Left lung (tissue), 10 donors: ENCODE results near the gene PMIS2. TPM values are rescaled to one million over a fixed set of nuclear protein-coding genes. Genes with fewer than 3 reads are reported as not detected.

Source experiments
- ATAC-seq: fragments of 200-7000 bp; cut with Tn5 transposase; one replicate; pipeline ENCODE4 v1.9.1; 2020; ENCODE audit warnings: moderate library complexity
- DNase-seq, 4 donors: peaks; one replicate each; pipeline ENCODE4 v3.0.0-alpha.2; 2013 to 2020
- H3K27ac ChIP-seq, 2 donors: fragments of 200-600 bp; sonication (generic) in 1 of 2; one replicate each; pipeline versions ENCODE4 v1.5.0 to v1.8.0; 2020 to 2021
- H3K27me3 ChIP-seq, 2 donors: fragments of 200-600 bp; sonication (generic) in 1 of 2; one replicate each; pipeline versions ENCODE4 v1.5.0 to v1.8.0; 2020 to 2021
- H3K36me3 ChIP-seq, 2 donors: fragments of 200-600 bp; sonication (generic) in 1 of 2; one replicate each; pipeline versions ENCODE4 v1.5.0 to v1.8.0; 2020 to 2021
- H3K4me1 ChIP-seq, 2 donors: fragments of 200-600 bp; one replicate each; pipeline ENCODE4 v1.8.0; 2021
- H3K4me3 ChIP-seq, 2 donors: fragments of 200-600 bp; sonication (generic) in 1 of 2; one replicate each; pipeline versions ENCODE4 v1.5.0 to v1.8.0; 2020 to 2021; ENCODE audit warnings: mild to moderate bottlenecking in 1 of 2
- H3K9me3 ChIP-seq, 2 donors: fragments of 200-600 bp; sonication (generic) in 1 of 2; one replicate each; pipeline versions ENCODE4 v1.5.0 to v1.8.0; 2020 to 2021
- intact Hi-C, 2 donors: fragments of 100-400 bp; cut with DNase I; formaldehyde crosslinking; loops; one replicate each; pipeline versions ENCODE4 v1.11.2 to v1.14.2; 2022
- polyA plus RNA-seq, 6 donors: library from polyadenylated mRNA; unstranded; fragments of 120-200 nt; gene quantifications; one replicate each; pipeline ENCODE4 v1.2.1, GENCODE V29; 2013; ENCODE audit not compliant: insufficient read length in 6 of 6
- total RNA-seq, 2 donors: library from RNA; stranded (reverse); fragmentation: NEBNext Ultra II Directional; extraction: Animal tissue kit (Norgen Biotek cat#: 25700); gene quantifications; one replicate each; pipeline ENCODE4 v1.2.1, GENCODE V29; 2021
- TF ChIP-seq, protein P1 (sequence below), 2 donors: fragments of 200-600 bp; sonication (generic) in 1 of 2; IDR thresholded peaks; one replicate each; pipeline versions ENCODE4 v1.5.0 to v1.8.0; 2021; ENCODE audit warnings: antibody characterized with exemption in 2 of 2
- donor health status: DM: no; HTN: yes; CAD: no.
- donor health status: DM: no; HTN: no; CAD: no.

Gene PMIS2
- total and polyA plus RNA-seq, 8 donors: not detected

DNA sequence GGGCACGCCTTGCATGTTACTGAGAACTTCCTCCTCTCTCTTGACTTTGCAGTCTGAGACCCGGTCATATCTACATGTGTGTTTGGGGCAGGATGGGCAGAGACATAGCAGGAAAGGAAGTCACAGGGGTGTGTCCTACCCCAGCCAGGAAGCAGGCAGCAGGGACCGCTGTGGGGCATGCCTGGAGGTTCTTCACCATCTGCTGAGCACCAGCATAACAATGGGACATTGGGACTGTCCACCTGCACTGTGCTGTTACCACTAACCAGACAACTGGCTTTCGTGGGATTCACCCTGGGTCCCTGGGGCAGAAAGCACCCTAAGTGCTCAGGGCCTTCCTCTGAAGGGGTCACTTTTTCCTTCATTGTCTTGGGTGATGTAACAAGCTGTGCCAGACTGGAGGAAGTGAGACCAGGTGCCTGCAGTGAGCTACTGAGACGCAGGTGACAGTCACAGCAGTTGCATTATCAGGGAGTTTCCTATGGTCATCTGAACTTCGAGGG is 23.9 kb downstream of the PMIS2 start:
- DNase-seq: no peak
- H3K36me3 ChIP-seq: no peaks in the 10 kb centered on the region
- H3K4me3 ChIP-seq: no peak overlapping the region
- peaks cover 4 to 10% of the 10 kb centered on the region in 2 donors for H3K4me1 ChIP-seq
- no peak for ATAC-seq
- H3K27me3 ChIP-seq: no peaks in the 10 kb centered on the region
- TF ChIP-seq, protein P1, sequence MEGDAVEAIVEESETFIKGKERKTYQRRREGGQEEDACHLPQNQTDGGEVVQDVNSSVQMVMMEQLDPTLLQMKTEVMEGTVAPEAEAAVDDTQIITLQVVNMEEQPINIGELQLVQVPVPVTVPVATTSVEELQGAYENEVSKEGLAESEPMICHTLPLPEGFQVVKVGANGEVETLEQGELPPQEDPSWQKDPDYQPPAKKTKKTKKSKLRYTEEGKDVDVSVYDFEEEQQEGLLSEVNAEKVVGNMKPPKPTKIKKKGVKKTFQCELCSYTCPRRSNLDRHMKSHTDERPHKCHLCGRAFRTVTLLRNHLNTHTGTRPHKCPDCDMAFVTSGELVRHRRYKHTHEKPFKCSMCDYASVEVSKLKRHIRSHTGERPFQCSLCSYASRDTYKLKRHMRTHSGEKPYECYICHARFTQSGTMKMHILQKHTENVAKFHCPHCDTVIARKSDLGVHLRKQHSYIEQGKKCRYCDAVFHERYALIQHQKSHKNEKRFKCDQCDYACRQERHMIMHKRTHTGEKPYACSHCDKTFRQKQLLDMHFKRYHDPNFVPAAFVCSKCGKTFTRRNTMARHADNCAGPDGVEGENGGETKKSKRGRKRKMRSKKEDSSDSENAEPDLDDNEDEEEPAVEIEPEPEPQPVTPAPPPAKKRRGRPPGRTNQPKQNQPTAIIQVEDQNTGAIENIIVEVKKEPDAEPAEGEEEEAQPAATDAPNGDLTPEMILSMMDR (IDR thresholded peaks at IDR 0.05): no peak
- peaks cover 0 to 16% of the 10 kb centered on the region in 2 donors for H3K9me3 ChIP-seq
- H3K27ac ChIP-seq: no peak overlapping the region
- intact Hi-C loops: no loop called here

DNA sequence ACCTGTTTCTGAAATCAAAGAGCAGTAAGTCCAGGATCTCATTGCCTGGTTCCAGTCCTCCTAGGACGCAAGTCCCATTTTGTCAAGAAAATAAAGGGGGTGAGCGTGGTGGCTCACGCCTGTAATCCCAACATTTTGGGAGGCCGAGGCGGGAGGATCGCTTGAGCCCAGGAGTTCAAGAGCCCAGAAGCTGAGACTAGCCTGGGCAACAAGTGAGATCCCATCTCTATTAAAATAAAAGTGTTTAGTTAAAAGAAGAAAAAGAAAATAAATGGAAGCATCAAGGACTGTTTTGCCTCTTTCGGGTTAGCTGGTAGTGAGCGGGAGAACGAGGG is 26.2 kb downstream of the PMIS2 start:
- DNase-seq: no peak
- TF ChIP-seq, protein P1 (IDR thresholded peaks at IDR 0.05): no peak
- Histone ChIP-seq H3K4me3 (peak overlapping the region; percentile 74 to 93), H3K36me3 (peaks cover 0 to 17% of the 10 kb centered on the region in 2 donors), H3K27me3 (no peaks in the 10 kb centered on the region), H3K27ac (peak overlapping the region; percentile 33 to 60), H3K4me1 (peaks cover 4 to 10% of the 10 kb centered on the region in 2 donors), H3K9me3 (peaks cover 0 to 10% of the 10 kb centered on the region in 2 donors)
- ATAC-seq: no peak
- intact Hi-C loops: no loop called here

DNA sequence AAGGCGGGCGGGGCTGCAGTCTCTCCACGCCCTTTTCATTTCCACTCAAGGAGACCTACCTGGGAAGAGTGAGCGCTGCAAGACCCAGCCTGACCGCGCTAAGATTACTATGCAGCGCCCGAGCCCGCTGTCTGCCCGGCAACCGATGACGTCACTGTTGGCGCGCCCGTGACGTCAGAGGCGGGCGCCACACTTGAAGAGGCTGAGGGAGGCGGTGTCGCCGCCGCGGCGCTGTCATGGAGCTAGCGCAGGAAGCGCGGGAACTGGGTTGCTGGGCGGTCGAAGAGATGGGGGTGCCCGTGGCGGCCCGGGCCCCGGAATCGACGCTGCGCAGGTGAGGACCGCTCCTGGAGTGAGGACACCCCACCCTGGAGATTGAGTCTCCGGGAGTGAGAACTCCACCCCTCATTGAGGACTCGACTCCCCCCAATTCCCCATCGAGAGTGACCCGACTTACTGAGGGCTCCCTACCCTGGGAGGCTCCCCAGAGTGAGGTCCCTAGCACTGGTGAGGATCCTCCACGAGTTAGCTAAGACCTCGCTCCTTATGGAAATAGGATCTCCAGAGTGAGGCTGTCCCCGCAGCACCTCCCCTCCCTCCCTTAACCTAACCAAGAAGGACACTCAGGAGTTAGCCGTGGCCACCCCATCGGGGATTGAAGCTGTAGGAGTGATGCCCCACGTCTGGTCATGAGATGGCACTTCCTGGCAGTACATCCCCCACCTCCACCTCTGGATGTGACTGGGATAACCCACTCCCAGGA is 26.8 kb downstream of the PMIS2 start, which contains the start of gene HAUS5:
Gene HAUS5, plus strand, starts transcription at position 177 of the 763 bp plus-strand sequence. Its CDS starts 60 bp downstream, at position 237.
- Histone ChIP-seq H3K27ac (peak within 1 kb of the TSS; percentile 33 to 60), H3K4me1 (peaks cover 4 to 10% of the 10 kb centered on the region in 2 donors), H3K9me3 (peaks cover 0 to 6% of the 10 kb centered on the region in 2 donors), H3K4me3 (peak within 1 kb of the TSS; percentile 74 to 93), H3K36me3 (peaks cover 0 to 22% of the 10 kb centered on the region in 2 donors), H3K27me3 (no peaks in the 10 kb centered on the region)
- TF ChIP-seq, protein P1 (IDR thresholded peaks at IDR 0.05): no peak
- peak; percentile 91 to 97 (median 95) for DNase-seq
- peak; percentile 96 for ATAC-seq
- intact Hi-C loops: no loop called here

DNA sequence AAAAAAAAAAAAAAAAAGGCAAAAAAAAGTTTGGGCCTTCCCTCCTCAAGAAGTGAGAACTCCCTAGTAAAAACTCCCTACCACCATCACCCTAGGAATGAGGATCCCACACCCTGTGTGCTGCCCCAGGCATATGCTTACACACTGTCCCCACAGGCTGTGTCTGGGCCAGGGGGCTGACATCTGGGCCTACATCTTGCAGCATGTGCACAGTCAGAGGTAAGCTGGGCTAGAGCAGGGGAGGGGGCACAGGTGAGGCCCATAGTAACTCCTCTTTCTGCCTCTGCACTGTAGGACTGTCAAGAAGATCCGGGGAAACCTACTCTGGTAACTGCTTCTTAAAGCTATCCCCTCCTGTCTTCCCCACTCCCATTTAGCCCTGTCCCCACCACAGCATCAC is 27.6 kb downstream of the PMIS2 start:
- Histone ChIP-seq H3K4me1 (peaks cover 4 to 10% of the 10 kb centered on the region in 2 donors), H3K27me3 (no peaks in the 10 kb centered on the region), H3K4me3 (no peak overlapping the region), H3K9me3 (no peaks in the 10 kb centered on the region), H3K36me3 (peaks cover 0 to 24% of the 10 kb centered on the region in 2 donors), H3K27ac (no peak overlapping the region)
- intact Hi-C loops: no loop called here
- DNase-seq (no peak), ATAC-seq (no peak)
- TF ChIP-seq, protein P1 (IDR thresholded peaks at IDR 0.05): no peak

DNA sequence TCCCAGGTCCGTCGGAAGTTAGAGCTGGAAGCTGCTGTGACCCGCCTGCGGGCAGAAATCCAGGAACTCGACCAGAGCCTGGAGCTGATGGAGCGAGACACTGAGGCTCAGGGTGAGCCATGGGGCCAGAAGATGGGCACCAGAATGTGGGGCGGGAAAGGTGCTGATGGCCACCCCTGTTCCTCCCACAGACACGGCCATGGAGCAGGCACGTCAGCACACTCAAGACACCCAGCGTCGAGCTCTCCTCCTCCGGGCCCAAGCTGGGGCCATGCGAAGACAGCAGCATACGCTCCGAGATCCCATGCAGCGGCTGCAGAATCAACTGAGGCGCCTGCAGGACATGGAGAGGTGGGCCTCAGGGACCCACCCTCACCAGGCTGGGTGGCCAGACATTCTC is 29.1 kb downstream of the PMIS2 start:
- H3K27ac ChIP-seq: no peak overlapping the region
- H3K36me3 ChIP-seq: peaks cover 0 to 30% of the 10 kb centered on the region in 2 donors
- TF ChIP-seq, protein P1 (IDR thresholded peaks at IDR 0.05): no peak
- no peak for ATAC-seq
- H3K4me3 ChIP-seq: no peak overlapping the region
- no peak for DNase-seq
- H3K4me1 ChIP-seq: peaks cover 4 to 10% of the 10 kb centered on the region in 2 donors
- no peaks in the 10 kb centered on the region for H3K27me3 ChIP-seq
- intact Hi-C loops: no loop called here
- no peaks in the 10 kb centered on the region for H3K9me3 ChIP-seq
